ENCODE results near the gene TYW1B.
"Not testable (repeated sequence)": the region's sequence is repeated elsewhere in the genome, so short reads cannot be mapped to it uniquely, and the experiment has no call there.

Gene TYW1B

GRCh38 chr7:72555238-72555637 is 272.8 kb downstream of the TYW1B start:
- DNase-seq (ENCODE audit: low read depth): not testable (repeated sequence)

GRCh38 chr7:72554401-72554800 is 273.6 kb downstream of the TYW1B start:
- DNase-seq (ENCODE audit: low read depth): not testable (repeated sequence)

GRCh38 chr7:72550454-72550853 is 277.5 kb downstream of the TYW1B start:
- not testable (repeated sequence) for DNase-seq (ENCODE audit: low read depth)

GRCh38 chr7:72546586-72547237 is 281.3 kb downstream of the TYW1B start:
- not testable (repeated sequence) for DNase-seq (ENCODE audit: low read depth)

GRCh38 chr7:72544531-72544930 is 283.5 kb downstream of the TYW1B start:
- not testable (repeated sequence) for DNase-seq (ENCODE audit: low read depth)

GRCh38 chr7:72540923-72541322 is 287.1 kb downstream of the TYW1B start:
- DNase-seq (ENCODE audit: low read depth): no peak

- DNase-seq (ENCODE audit: low read depth): no peak
Observed at GRCh38 chr7:72540106-72540611, 287.8 kb downstream of the TYW1B start.

- no peak for DNase-seq (ENCODE audit: low read depth)
Observed at GRCh38 chr7:72539702-72540101, 288.3 kb downstream of the TYW1B start.

- no peak for DNase-seq (ENCODE audit: low read depth)
Observed at GRCh38 chr7:72538856-72539255, 289.1 kb downstream of the TYW1B start.

- DNase-seq (ENCODE audit: low read depth): no peak
Observed at GRCh38 chr7:72538147-72538546, 289.9 kb downstream of the TYW1B start.

- not testable (repeated sequence) for DNase-seq (ENCODE audit: low read depth)
Observed at GRCh38 chr7:72536038-72536437, 292.0 kb downstream of the TYW1B start.

GRCh38 chr7:72531048-72531447 is 297.0 kb downstream of the TYW1B start:
- not testable (repeated sequence) for DNase-seq (ENCODE audit: low read depth)
